Measurements from ENCODE around the gene PPDPF. TPM values are rescaled to one million over a fixed set of nuclear protein-coding genes. Genes with fewer than 3 reads are reported as not detected.

The PPDPF gene
- polyA plus RNA-seq, 1 donor from 2014 or later, result 95.1 TPM

- Histone ChIP-seq H3K27ac (ENCODE audit: low read length) (no peak overlapping the region), H2AFZ (ENCODE audit: low read depth, low read length) (no peak overlapping the region), H3K36me3 (ENCODE audit: insufficient read depth, low read length) (peaks cover 18% of the 10 kb centered on the region), H3K9me2 (ENCODE audit: insufficient read depth, low read length) (no peaks in the 10 kb centered on the region), H3K9ac (ENCODE audit: low read length) (no peak overlapping the region), H3K27me3 (ENCODE audit: insufficient read depth, low read depth, low read length) (no peaks in the 10 kb centered on the region), H3K79me2 (replicated peaks; ENCODE audit: insufficient read depth, low read length) (peaks cover 3% of the 10 kb centered on the region), H3F3A (ENCODE audit: insufficient read depth, low read length, poor library complexity, severe bottlenecking) (no peaks in the 10 kb centered on the region), H3K4me2 (ENCODE audit: low read length) (no peak overlapping the region), H3K4me3 (ENCODE audit: low read length) (no peak overlapping the region), H3K9me3 (ENCODE audit: low read length) (no peaks in the 10 kb centered on the region), H4K20me1 (ENCODE audit: insufficient read depth) (no peaks in the 10 kb centered on the region)
- TF ChIP-seq POLR2AphosphoS5 (IDR thresholded peaks at IDR 0.05) (no peak), REST (IDR thresholded peaks at IDR 0.05; ENCODE audit: borderline replicate concordance) (no peak), TAF1 (IDR thresholded peaks at IDR 0.05; ENCODE audit: low read depth) (no peak), EZH2 (IDR thresholded peaks at IDR 0.05; ENCODE audit: borderline replicate concordance, insufficient read depth, low read length, poor library complexity, severe bottlenecking) (no peak), EP300 (conservative IDR thresholded peaks at IDR 0.05; ENCODE audit: poor library complexity, severe bottlenecking) (no peak), MXI1 (conservative IDR thresholded peaks at IDR 0.05; ENCODE audit: poor library complexity, severe bottlenecking) (no peak), RAD21 (conservative IDR thresholded peaks at IDR 0.05) (no peak), CTCF (IDR thresholded peaks at IDR 0.05; ENCODE audit: poor library complexity, severe bottlenecking) (no peak), SMC3 (conservative IDR thresholded peaks at IDR 0.05; ENCODE audit: poor library complexity) (no peak)
Observed at GRCh38 chr20:63493563-63494020, 27.0 kb upstream of the PPDPF start.

GRCh38 chr20:63494084-63494419 is 26.5 kb upstream of the PPDPF start:
- no peak for TF ChIP-seq SMC3 (conservative IDR thresholded peaks at IDR 0.05; ENCODE audit: poor library complexity)
- no peak for TF ChIP-seq CTCF (IDR thresholded peaks at IDR 0.05; ENCODE audit: poor library complexity, severe bottlenecking)
- no peak for TF ChIP-seq RAD21 (conservative IDR thresholded peaks at IDR 0.05)
- TF ChIP-seq EZH2 (IDR thresholded peaks at IDR 0.05; ENCODE audit: borderline replicate concordance, insufficient read depth, low read length, poor library complexity, severe bottlenecking), result no peak
- TF ChIP-seq POLR2AphosphoS5 (IDR thresholded peaks at IDR 0.05), result no peak
- TF ChIP-seq TAF1 (IDR thresholded peaks at IDR 0.05; ENCODE audit: low read depth), result no peak
- no peak for TF ChIP-seq REST (IDR thresholded peaks at IDR 0.05; ENCODE audit: borderline replicate concordance)
- no peak for TF ChIP-seq MXI1 (conservative IDR thresholded peaks at IDR 0.05; ENCODE audit: poor library complexity, severe bottlenecking)
- TF ChIP-seq EP300 (conservative IDR thresholded peaks at IDR 0.05; ENCODE audit: poor library complexity, severe bottlenecking), result no peak
- H4K20me1 ChIP-seq (ENCODE audit: insufficient read depth), result no peaks in the 10 kb centered on the region
- H3K9ac ChIP-seq (ENCODE audit: low read length), result no peak overlapping the region
- peaks cover 18% of the 10 kb centered on the region for H3K36me3 ChIP-seq (ENCODE audit: insufficient read depth, low read length)
- H3K27me3 ChIP-seq (ENCODE audit: insufficient read depth, low read depth, low read length), result no peaks in the 10 kb centered on the region
- H2AFZ ChIP-seq (ENCODE audit: low read depth, low read length), result no peak overlapping the region
- no peaks in the 10 kb centered on the region for H3K9me2 ChIP-seq (ENCODE audit: insufficient read depth, low read length)
- no peak overlapping the region for H3K4me2 ChIP-seq (ENCODE audit: low read length)
- H3K79me2 ChIP-seq (replicated peaks; ENCODE audit: insufficient read depth, low read length), result peaks cover 3% of the 10 kb centered on the region
- H3K4me3 ChIP-seq (ENCODE audit: low read length), result no peak overlapping the region
- no peaks in the 10 kb centered on the region for H3F3A ChIP-seq (ENCODE audit: insufficient read depth, low read length, poor library complexity, severe bottlenecking)
- no peak overlapping the region for H3K27ac ChIP-seq (ENCODE audit: low read length)
- no peaks in the 10 kb centered on the region for H3K9me3 ChIP-seq (ENCODE audit: low read length)
